ENCODE results near the gene AGBL1.

DNA sequence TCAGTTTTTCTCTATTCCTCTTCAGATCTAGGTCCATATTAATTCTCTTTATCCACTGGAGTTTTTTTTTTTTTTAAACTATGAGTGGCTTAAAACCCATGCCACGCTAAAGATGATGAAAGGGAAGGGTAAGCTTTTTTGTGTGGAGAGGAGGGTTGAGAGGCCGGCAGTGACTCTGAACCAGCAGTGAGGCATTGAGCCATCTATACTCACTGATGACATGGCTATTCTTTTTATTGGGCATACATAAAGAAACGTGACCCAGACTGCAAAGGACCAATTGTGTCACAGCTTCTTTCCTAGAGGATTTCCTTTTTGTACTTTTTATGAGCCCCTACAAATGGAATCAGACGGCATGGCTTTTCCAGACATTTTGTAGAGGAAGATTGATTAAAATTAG, 662.2 kb downstream of the AGBL1 start:
- no peak for TF ChIP-seq CTCF (IDR thresholded peaks at IDR 0.05; ENCODE audit: insufficient read depth, low read length)
- TF ChIP-seq POLR2AphosphoS5 (IDR thresholded peaks at IDR 0.05; ENCODE audit: low read depth) = no peak
- TF ChIP-seq SPI1 (IDR thresholded peaks at IDR 0.05; ENCODE audit: borderline replicate concordance, low read depth) = no peak
- TF ChIP-seq GABPA (IDR thresholded peaks at IDR 0.05; ENCODE audit: low read depth) = no peak
- TF ChIP-seq, protein P1, sequence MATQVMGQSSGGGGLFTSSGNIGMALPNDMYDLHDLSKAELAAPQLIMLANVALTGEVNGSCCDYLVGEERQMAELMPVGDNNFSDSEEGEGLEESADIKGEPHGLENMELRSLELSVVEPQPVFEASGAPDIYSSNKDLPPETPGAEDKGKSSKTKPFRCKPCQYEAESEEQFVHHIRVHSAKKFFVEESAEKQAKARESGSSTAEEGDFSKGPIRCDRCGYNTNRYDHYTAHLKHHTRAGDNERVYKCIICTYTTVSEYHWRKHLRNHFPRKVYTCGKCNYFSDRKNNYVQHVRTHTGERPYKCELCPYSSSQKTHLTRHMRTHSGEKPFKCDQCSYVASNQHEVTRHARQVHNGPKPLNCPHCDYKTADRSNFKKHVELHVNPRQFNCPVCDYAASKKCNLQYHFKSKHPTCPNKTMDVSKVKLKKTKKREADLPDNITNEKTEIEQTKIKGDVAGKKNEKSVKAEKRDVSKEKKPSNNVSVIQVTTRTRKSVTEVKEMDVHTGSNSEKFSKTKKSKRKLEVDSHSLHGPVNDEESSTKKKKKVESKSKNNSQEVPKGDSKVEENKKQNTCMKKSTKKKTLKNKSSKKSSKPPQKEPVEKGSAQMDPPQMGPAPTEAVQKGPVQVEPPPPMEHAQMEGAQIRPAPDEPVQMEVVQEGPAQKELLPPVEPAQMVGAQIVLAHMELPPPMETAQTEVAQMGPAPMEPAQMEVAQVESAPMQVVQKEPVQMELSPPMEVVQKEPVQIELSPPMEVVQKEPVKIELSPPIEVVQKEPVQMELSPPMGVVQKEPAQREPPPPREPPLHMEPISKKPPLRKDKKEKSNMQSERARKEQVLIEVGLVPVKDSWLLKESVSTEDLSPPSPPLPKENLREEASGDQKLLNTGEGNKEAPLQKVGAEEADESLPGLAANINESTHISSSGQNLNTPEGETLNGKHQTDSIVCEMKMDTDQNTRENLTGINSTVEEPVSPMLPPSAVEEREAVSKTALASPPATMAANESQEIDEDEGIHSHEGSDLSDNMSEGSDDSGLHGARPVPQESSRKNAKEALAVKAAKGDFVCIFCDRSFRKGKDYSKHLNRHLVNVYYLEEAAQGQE (IDR thresholded peaks at IDR 0.05; ENCODE audit: insufficient replicate concordance, low read depth) = no peak

Data from HL-60 (cell line).